GM23338 (cell line): ENCODE results near the gene PKD1L1. TPM values are rescaled to one million over a fixed set of nuclear protein-coding genes. Genes with fewer than 3 reads are reported as not detected.

Source experiments
- ATAC-seq: fragments of 200-7000 bp; cut with Tn5 transposase; 3 replicates; pipeline ENCODE4 v1.9.1; 2020
- DNase-seq: peaks from one replicate; pipeline ENCODE4 v3.0.0-alpha.2; 2015; ENCODE audit warnings: low spot score
- H2AFZ ChIP-seq: fragments of 200-600 bp; sonication (generic); 2 replicates; pipeline ENCODE4 v1.8.0; 2016; ENCODE audit warnings: antibody characterized with exemption, mild to moderate bottlenecking, moderate library complexity
- H3F3A ChIP-seq: fragments of 200-600 bp; sonication (generic); replicated peaks from 2 replicates; pipeline ENCODE4 v1.8.0; 2017; ENCODE audit warnings: antibody characterized with exemption, mixed run types, low read depth
- H3K27ac ChIP-seq: fragments of 200-600 bp; sonication (generic); 2 replicates; pipeline ENCODE4 v1.6.1; 2016; ENCODE audit warnings: low read depth
- H3K27me3 ChIP-seq: fragments of 200-600 bp; sonication (generic); 2 replicates; pipeline ENCODE4 v1.8.0; 2016; ENCODE audit warnings: mild to moderate bottlenecking, mixed run types, moderate library complexity; ENCODE audit not compliant: insufficient read depth
- H3K36me3 ChIP-seq: fragments of 200-600 bp; sonication (generic); 2 replicates; pipeline ENCODE4 v1.8.0; 2016; ENCODE audit warnings: mild to moderate bottlenecking; ENCODE audit not compliant: insufficient read depth
- H3K4me1 ChIP-seq: fragments of 200-600 bp; sonication (generic); 2 replicates; pipeline ENCODE4 v1.8.0; 2016; ENCODE audit warnings: mild to moderate bottlenecking, moderate library complexity; ENCODE audit not compliant: insufficient read depth
- H3K4me2 ChIP-seq: fragments of 200-600 bp; sonication (generic); 2 replicates; pipeline ENCODE4 v1.7.1; 2017; ENCODE audit warnings: mixed run types
- H3K4me3 ChIP-seq: fragments of 200-600 bp; sonication (generic); 2 replicates; pipeline ENCODE4 v1.6.1; 2016; ENCODE audit warnings: mixed run types
- H3K79me2 ChIP-seq: fragments of 200-600 bp; sonication (generic); replicated peaks from 2 replicates; pipeline ENCODE4 v1.8.0; 2017; ENCODE audit warnings: mild to moderate bottlenecking; ENCODE audit not compliant: insufficient read depth
- H3K9me2 ChIP-seq: fragments of 200-600 bp; sonication (generic); 2 replicates; pipeline ENCODE4 v1.8.0; 2017; ENCODE audit not compliant: insufficient read depth
- H4K20me1 ChIP-seq: fragments of 200-600 bp; sonication (generic); replicated peaks from 2 replicates; pipeline ENCODE4 v1.8.0; 2017; ENCODE audit warnings: mild to moderate bottlenecking; ENCODE audit not compliant: insufficient read depth
- H3K27ac Mint-ChIP-seq: 2 replicates; pipeline ENCODE4 v1.8.0; 2020; ENCODE audit warnings: inconsistent platforms, mild to moderate bottlenecking, moderate library complexity, mixed read lengths
- H3K27me3 Mint-ChIP-seq: 3 replicates; pipeline ENCODE4 v1.8.0; 2022; ENCODE audit warnings: low read depth, mild to moderate bottlenecking, moderate library complexity, mixed read lengths, inconsistent platforms; ENCODE audit not compliant: insufficient read depth, poor library complexity
- H3K36me3 Mint-ChIP-seq: 3 replicates; pipeline ENCODE4 v1.8.0; 2021; ENCODE audit warnings: low read depth, mild to moderate bottlenecking, inconsistent platforms, moderate library complexity, mixed read lengths
- H3K4me1 Mint-ChIP-seq: 3 replicates; pipeline ENCODE4 v1.8.0; 2020; ENCODE audit warnings: mild to moderate bottlenecking, inconsistent platforms, mixed read lengths
- H3K4me3 Mint-ChIP-seq: 3 replicates; pipeline ENCODE4 v1.8.0; 2021; ENCODE audit warnings: moderate library complexity, mild to moderate bottlenecking, inconsistent platforms, mixed read lengths
- H3K9me3 Mint-ChIP-seq: 3 replicates; pipeline ENCODE4 v1.8.0; 2020; ENCODE audit warnings: moderate library complexity, mild to moderate bottlenecking, inconsistent platforms, mixed read lengths
- CREB1 ChIP-seq: fragments of 250-450 bp; sonication (Bioruptor Pico); IDR thresholded peaks from 2 replicates; pipeline ENCODE4 v1.5.0; 2020; ENCODE audit warnings: low read depth, mild to moderate bottlenecking, moderate library complexity
- CTCF ChIP-seq, 2 experiments: fragments of 200-600 bp in 1 of 2; sonication (generic) in 1 of 2; conservative IDR thresholded peaks; 2 replicates each; pipeline versions ENCODE4 v1.5.1 to v1.6.1; 2016 to 2017; ENCODE audit warnings: antibody characterized with exemption in 2 of 2, low read depth in 2 of 2, mild to moderate bottlenecking in 2 of 2, moderate library complexity in 1 of 2
- ETS1 ChIP-seq: IDR thresholded peaks from 2 replicates; pipeline ENCODE4 v1.6.1; 2016; ENCODE audit warnings: antibody characterized with exemption
- EZH2 ChIP-seq: fragments of 200-600 bp; sonication (generic); IDR thresholded peaks from one replicate; pipeline ENCODE4 v1.8.0; 2017; ENCODE audit warnings: antibody characterized with exemption, mild to moderate bottlenecking, low read depth; ENCODE audit not compliant: unreplicated experiment
- JUNB ChIP-seq: IDR thresholded peaks from one replicate; pipeline ENCODE4 v1.6.1; 2016; ENCODE audit warnings: antibody characterized with exemption; ENCODE audit not compliant: unreplicated experiment
- NANOG ChIP-seq: IDR thresholded peaks from 2 replicates; pipeline ENCODE4 v1.6.1; 2016; ENCODE audit warnings: antibody characterized with exemption, borderline replicate concordance
- POLR2AphosphoS5 ChIP-seq: IDR thresholded peaks from 2 replicates; pipeline ENCODE4 v1.6.1; 2016; ENCODE audit warnings: antibody characterized with exemption, low read depth
- ZNF331 ChIP-seq: fragments of 250-450 bp; sonication (Bioruptor Pico); IDR thresholded peaks from 2 replicates; pipeline ENCODE4 v1.5.0; 2020; ENCODE audit warnings: low read depth, mild to moderate bottlenecking, moderate library complexity
- polyA plus RNA-seq: library from polyadenylated mRNA; unstranded; fragments of >200 nt; fragmentation: Nextera tagmentation; extraction: Ambion mirVana; gene quantifications from 2 replicates; pipeline ENCODE4 v1.2.1, GENCODE V29; 2016
- total RNA-seq: library from RNA; depleted of rRNA; stranded (reverse); fragments of >200 nt; shearing (Covaris generic); gene quantifications from 2 replicates; pipeline ENCODE4 v1.2.3, GENCODE V29; 2014

Gene PKD1L1
- total and polyA plus RNA-seq, 2 experiments from 2014 or later = 0.03 TPM; not detected in 1

GRCh38 chr7:47836503-47837202, 111.6 kb downstream of the PKD1L1 start:
- Histone ChIP-seq H3K4me3 (no peak overlapping the region), H2AFZ (0 out of 2 replicates have a peak overlapping the region, but pooled peaks have one; percentile 7), H3K27ac (no peak overlapping the region), H3K27me3 (no peaks in the 10 kb centered on the region), H4K20me1 (no peaks in the 10 kb centered on the region), H3K36me3 (no peaks in the 10 kb centered on the region), H3K9me2 (no peaks in the 10 kb centered on the region), H3K79me2 (no peaks in the 10 kb centered on the region), H3K4me1 (no peaks in the 10 kb centered on the region), H3F3A (no peaks in the 10 kb centered on the region), H3K4me2 (no peak overlapping the region)
- no peak overlapping the region for H3K4me3 Mint-ChIP-seq
- no peaks in the 10 kb centered on the region for H3K36me3 Mint-ChIP-seq
- no peaks in the 10 kb centered on the region for H3K9me3 Mint-ChIP-seq
- peaks cover 9% of the 10 kb centered on the region for H3K27me3 Mint-ChIP-seq
- no peak for DNase-seq
- no peak overlapping the region for H3K27ac Mint-ChIP-seq
- H3K4me1 Mint-ChIP-seq = no peaks in the 10 kb centered on the region
- no peak for TF ChIP-seq JUNB
- no peak for TF ChIP-seq ZNF331
- TF ChIP-seq ETS1 = no peak
- TF ChIP-seq EZH2 = no peak
- no peak for TF ChIP-seq NANOG
- TF ChIP-seq CREB1 (CRISPR knock-in tag) = no peak
- no peak for TF ChIP-seq CTCF (conservative IDR thresholded peaks at IDR 0.05; ENCODE audit: low read depth in 2 of 2)
- no peak for TF ChIP-seq POLR2AphosphoS5
- no peak for ATAC-seq

GRCh38 chr7:47836080-47836479, 112.2 kb downstream of the PKD1L1 start:
- H3K36me3 ChIP-seq = no peaks in the 10 kb centered on the region
- Mint-ChIP-seq H3K36me3 (no peaks in the 10 kb centered on the region), H3K4me1 (no peaks in the 10 kb centered on the region), H3K9me3 (no peaks in the 10 kb centered on the region), H3K27ac (no peak overlapping the region), H3K27me3 (peaks cover 9% of the 10 kb centered on the region), H3K4me3 (no peak overlapping the region)
- H3K4me2 ChIP-seq = no peak overlapping the region
- no peak overlapping the region for H3K4me3 ChIP-seq
- H3K9me2 ChIP-seq = no peaks in the 10 kb centered on the region
- no peak overlapping the region for H3K27ac ChIP-seq
- no peaks in the 10 kb centered on the region for H3F3A ChIP-seq
- no peaks in the 10 kb centered on the region for H3K27me3 ChIP-seq
- no peaks in the 10 kb centered on the region for H4K20me1 ChIP-seq
- no peak for TF ChIP-seq NANOG
- ATAC-seq (no peak), DNase-seq (no peak)
- H3K79me2 ChIP-seq = no peaks in the 10 kb centered on the region
- no peak overlapping the region for H2AFZ ChIP-seq
- H3K4me1 ChIP-seq = no peaks in the 10 kb centered on the region
